Limb (tissue), 2 donors: ENCODE results near the gene FXYD1.

Experiments used
- DNase-seq, 2 donors: peaks; one replicate each; pipeline ENCODE4 v3.0.0-alpha.2; 2016; ENCODE audit errors: extremely low spot score in 2 of 2

The FXYD1 gene

GRCh38 chr19:35107545-35107944 lies 31.1 kb upstream of the FXYD1 start:
- DNase-seq = no peak

- DNase-seq = no peak
Observed at GRCh38 chr19:35108730-35109129, 29.9 kb upstream of the FXYD1 start.

- DNase-seq = no peak
Observed at GRCh38 chr19:35109395-35110112, 29.1 kb upstream of the FXYD1 start.

GRCh38 chr19:35110974-35111373 lies 27.6 kb upstream of the FXYD1 start:
- DNase-seq = no peak

- no peak for DNase-seq
Observed at GRCh38 chr19:35112995-35113688, 25.5 kb upstream of the FXYD1 start.

GRCh38 chr19:35114353-35115176 lies 24.1 kb upstream of the FXYD1 start:
- DNase-seq = peak; percentile 68 to 92

- DNase-seq = peak in 1 of 2 donors; percentile 78
Observed at GRCh38 chr19:35115177-35115951, 23.3 kb upstream of the FXYD1 start, which contains the start of gene FXYD3. Gene FXYD3, plus strand, starts transcription at chr19:35115823. Its CDS starts 3,554 bp downstream, at chr19:35119377.

GRCh38 chr19:35116072-35116801 lies 22.4 kb upstream of the FXYD1 start:
- no peak for DNase-seq

GRCh38 chr19:35117116-35117515 lies 21.5 kb upstream of the FXYD1 start:
- no peak for DNase-seq

- no peak for DNase-seq
Observed at GRCh38 chr19:35117799-35118198, 20.8 kb upstream of the FXYD1 start.

GRCh38 chr19:35118268-35119020 lies 20.2 kb upstream of the FXYD1 start:
- DNase-seq = no peak

- no peak for DNase-seq
Observed at GRCh38 chr19:35119091-35119490, 19.5 kb upstream of the FXYD1 start.

GRCh38 chr19:35119578-35120155 lies 19.0 kb upstream of the FXYD1 start:
- DNase-seq = no peak

- no peak for DNase-seq
Observed at GRCh38 chr19:35120492-35120891, 18.1 kb upstream of the FXYD1 start.

GRCh38 chr19:35120898-35121297 lies 17.7 kb upstream of the FXYD1 start:
- no peak for DNase-seq

GRCh38 chr19:35122687-35123551 lies 15.7 kb upstream of the FXYD1 start:
- DNase-seq = no peak

- no peak for DNase-seq
Observed at GRCh38 chr19:35123573-35123972, 15.1 kb upstream of the FXYD1 start.
